GM21529 (cell line): ENCODE data around the gene C16orf92.

ENCODE experiments used
- ATAC-seq: cut with Tn5 transposase; IDR thresholded peaks from one replicate; pipeline ENCODE4 v1.9.1; 2021; ENCODE audit not compliant: unreplicated experiment

The C16orf92 gene

GRCh38 chr16:29988346-29989075 is 34.5 kb upstream of the C16orf92 start:
- no peak for ATAC-seq

GRCh38 chr16:29989111-29989858 is 33.7 kb upstream of the C16orf92 start:
- no peak for ATAC-seq

DNA sequence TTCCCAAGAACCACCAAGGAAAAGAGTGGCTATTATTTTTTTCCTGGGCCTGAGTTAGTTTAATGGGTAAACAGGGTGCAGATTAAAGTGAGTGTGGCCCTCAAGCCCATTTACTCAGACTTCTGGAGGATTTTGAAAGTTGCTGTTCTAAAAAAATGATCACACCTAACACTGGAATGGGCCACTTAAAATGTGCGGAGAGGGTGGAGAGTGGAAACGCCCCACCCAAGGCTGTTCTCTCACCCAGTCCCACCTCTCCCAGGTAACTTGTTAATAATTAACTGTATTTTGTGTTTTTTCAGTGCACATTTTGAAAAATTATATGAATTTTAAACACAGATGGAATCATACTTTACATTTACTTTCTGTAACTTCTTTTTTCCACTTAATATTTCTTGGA is 33.0 kb upstream of the C16orf92 start:
- ATAC-seq, result no peak

- no peak for ATAC-seq
Measured at GRCh38 chr16:29990883-29991570, 32.0 kb upstream of the C16orf92 start.

DNA sequence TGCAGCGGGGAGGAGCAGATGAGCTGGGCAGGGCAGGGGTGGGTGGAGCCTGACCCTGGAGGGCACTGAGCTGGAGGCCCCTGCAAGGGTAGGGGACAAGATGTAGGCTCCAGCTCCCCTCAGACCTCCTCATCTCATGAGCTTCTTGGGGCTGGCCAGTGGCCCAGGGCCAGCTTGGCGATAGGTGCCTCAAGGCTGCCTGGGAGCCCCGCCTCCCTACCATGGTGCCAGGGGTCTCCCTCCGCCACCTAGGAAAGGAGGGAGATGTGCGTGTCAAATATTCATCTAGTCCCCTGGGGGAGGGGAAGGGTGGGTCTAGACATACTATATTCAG is 31.5 kb upstream of the C16orf92 start:
- ATAC-seq, result no peak

GRCh38 chr16:29992344-29992967 is 30.5 kb upstream of the C16orf92 start:
- ATAC-seq, result no peak

DNA sequence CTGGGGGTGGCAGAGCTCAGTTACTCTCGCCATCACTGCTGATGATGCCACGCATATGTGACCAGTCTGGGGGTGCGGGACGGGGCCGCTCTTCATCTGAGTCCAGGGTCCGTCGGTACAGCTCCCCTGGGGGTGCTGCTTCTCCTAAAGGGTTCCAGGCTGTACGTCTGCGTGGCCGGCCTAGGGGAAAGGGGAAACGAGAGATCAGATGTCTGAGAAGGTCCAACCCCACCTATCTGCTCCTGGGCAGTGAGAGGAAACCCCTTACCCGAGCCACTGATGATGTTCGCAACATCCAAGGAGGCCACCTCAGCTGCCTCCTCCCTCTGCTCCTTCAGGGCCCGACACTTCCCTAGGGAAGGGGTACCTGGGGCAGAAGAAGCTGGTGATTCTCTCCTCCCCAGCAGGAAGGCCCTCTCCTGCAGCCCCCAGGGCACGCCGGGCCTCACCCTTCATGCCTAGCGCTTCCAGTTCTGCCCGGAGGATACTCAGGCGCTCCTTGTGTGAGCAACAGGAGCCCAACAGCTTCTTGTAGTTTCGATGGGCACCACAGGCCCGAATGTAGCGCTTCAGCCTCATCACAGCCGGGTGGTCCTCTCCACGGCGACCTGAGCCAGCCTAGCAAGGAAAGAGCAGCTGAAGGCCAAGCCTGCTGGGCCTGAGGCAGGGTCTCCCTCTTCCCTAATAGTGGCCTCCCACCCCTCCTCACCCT is 29.7 kb upstream of the C16orf92 start:
- no peak for ATAC-seq

- no peak for ATAC-seq
Measured at GRCh38 chr16:29993903-29994599, 28.9 kb upstream of the C16orf92 start.

- ATAC-seq, result peak; percentile 21
Measured at GRCh38 chr16:29994600-29995323, 28.2 kb upstream of the C16orf92 start.

DNA sequence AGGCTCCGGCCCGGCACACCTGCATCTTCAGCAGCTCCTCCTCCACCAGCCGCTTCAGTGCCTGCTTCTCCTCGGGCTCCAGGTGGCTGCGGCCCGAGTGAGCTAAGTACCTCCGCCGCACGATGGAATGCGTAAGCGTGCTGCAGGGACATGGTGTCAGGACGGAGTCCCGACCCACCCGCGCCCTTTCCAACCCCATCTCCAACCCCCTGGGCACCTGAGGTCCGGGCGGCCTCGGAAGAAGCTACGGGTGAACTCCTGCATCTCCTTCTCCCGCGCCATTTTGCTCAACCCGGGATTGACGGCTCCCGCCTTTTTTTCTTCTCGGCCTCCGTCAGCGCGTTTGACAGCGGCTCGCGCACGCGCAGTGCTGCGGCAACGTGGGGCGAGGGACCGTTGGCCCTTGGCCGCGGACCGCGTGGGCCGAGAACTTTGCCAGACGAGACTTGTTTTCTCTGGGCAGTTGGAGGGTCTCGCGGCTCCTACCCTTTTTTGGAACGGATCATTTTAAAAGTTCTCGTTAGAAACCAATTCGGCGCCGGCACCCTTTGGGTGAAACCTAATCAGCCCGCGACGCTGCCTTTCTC is 27.6 kb upstream of the C16orf92 start, which contains the start of gene HIRIP3:
Gene HIRIP3, minus strand, starts transcription at position 294 of the 587 bp plus-strand sequence. Its CDS starts 12 bp downstream, at position 282.
- ATAC-seq, result peak; percentile 54

DNA sequence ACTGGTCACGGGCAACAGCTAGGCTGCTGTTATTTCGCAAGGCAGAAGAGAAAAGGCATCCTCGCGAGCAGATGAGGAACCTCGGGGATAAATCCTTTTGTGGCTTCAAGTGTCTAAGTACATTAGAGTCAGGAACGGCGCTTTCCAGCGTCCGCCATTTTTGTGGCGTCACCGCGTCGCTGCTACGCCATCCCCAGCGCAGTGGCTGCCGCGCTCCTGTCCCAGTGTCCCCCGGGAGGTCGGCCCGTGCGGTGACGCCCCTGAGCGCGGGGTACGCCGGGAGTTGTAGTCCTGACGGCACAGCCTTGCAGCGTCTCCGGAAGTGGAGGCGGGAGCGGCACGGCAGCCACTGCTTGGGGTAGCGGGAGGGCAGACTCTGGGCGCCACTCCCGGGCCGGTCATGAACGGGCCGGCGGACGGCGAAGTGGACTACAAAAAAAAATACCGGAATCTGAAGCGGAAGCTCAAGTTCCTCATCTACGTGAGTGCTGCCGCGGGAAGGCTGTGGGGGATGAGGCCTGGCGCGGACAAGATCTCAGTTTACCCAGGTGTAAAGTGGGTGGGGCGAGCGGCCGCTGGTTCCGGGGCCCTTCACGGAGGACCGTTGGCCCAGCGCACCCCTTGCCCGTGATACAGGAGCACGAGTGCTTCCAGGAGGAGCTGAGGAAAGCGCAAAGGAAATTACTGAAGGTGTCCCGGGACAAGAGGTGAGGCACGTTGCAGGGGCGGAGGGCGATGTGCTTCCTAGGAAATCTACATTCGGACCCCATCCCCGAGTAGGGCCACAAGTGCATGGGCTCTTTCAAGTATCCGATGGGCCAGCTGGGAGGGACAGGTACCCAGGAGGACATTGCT is 26.9 kb upstream of the C16orf92 start, which contains the start of gene INO80E:
Gene INO80E, plus strand, starts transcription at position 331 of the 855 bp plus-strand sequence. Its CDS starts 70 bp downstream, at position 401.
- peak; percentile 85 for ATAC-seq

DNA sequence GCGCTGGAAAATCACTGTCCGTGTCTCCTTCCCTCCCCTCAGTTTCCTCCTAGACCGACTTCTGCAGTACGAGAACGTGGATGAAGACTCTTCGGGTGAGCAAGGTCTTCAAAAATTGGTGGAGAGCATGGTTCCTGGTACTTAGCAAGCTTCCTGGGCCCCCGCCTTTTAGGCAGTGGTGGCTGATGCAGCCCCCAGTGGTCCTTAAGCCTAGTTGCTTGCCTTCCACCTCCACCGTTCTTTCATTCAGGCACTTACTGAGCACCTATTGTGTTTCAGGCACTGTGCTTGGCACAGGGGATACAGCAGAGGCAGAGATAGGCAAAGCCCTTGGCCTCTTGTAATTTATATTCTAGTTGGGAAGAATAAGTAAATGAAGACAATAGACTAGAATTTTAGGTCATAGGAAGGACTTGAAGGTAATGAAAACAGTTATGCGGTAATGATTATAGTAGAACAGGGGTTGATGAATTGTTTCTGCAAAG is 26.2 kb upstream of the C16orf92 start:
- ATAC-seq, result no peak

DNA sequence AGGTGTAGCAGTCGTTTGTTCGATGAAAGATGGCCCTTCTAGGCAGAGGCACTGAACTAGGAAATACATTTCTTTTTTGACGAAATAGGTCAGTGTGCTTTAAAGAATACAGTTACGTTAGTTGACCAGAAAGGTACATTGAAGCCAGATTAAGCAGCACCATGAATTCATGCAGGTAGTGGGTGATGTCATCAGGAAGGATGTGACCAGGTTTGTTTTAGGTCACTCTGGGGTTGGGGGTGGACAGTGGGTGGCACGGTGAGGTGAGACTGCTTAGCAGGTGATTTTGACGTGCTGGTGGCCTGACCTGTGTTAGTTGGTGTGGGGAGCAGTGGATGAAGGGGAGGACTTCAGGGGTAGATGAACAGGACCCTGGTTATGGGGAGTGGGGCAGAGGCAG is 23.4 kb upstream of the C16orf92 start:
- no peak for ATAC-seq

DNA sequence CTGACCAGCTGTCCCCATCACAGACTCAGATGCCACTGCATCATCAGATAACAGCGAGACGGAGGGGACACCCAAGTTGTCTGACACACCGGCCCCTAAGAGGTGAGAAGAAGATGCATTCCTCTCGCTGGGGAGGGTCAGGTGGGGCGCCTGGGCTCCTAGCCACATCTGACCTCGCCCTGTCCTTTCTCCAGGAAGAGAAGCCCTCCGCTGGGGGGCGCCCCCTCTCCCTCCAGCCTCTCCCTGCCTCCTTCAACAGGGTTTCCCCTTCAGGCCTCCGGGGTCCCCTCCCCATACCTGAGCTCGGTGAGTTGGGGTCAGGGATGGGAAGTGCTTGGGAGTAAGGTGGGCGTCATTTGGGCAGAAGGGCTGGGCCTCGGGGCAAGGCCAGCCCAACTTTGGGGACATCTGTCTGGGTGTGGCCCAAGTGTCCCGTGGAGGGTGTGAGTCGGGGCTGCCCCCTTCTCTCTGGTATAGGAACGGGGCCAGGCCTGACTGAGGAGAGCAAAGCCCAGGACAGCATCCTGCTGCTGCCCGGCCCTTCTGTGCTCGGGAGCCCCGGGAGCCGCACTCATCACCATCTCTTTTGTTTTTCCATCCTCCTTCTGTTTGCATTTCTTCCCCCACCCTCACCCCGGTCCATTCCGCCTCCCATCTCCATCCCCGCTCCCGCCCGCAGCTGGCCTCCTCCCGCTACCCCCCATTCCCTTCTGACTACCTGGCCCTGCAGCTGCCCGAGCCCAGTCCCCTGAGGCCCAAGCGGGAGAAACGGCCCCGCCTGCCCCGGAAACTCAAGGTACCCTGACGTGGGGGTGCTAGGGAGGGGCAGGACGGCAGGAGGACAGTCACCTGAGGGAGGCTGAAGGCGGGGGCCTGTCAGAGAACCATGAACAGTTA is 22.0 kb upstream of the C16orf92 start:
- ATAC-seq, result no peak

DNA sequence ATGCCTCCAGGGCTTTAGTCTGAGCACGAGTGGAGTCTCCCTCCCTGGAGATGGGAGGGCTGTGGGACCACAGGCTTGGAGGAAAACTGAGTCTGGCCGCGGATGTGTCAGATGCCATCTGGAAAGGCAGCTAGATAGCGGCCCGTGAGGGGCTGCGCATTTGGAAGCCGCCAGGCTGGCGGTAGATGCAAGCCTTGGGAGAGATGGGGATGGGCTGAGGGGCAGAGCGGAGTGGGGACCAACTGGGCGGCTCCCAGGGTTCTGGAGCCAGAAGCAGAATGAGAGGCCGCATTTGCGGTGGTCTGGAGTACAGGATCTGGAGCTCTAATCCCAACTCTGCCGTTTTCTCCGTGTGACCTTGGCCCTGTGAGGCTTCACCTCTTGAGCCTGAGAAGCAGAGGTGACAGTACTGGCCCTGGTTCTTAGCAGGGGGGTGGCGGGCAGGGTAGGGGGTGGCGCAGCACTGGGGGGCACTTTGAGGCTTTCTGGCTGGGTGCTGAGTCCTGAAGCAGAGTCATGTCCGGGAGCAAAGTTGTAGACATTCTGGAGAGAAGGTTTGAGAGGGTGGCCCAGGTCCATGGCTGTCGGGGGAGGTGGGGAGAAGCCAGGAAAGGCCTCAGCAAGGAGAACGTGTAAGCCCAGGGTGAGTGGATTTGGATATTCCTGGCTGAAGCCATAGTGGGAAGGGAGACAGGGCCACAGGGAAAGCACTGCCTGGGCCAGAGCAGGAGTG is 20.2 kb upstream of the C16orf92 start:
- no peak for ATAC-seq
